Measurements from ENCODE around the gene SRSF7.
"Not testable (repeated sequence)": the region's sequence is repeated elsewhere in the genome, so short reads cannot be mapped to it uniquely, and the experiment has no call there.

The SRSF7 gene

GRCh38 chr2:38740851-38741731, 10.1 kb downstream of the SRSF7 start:
- peak; percentile 31 for TF ChIP-seq CTCF (IDR thresholded peaks at IDR 0.05; ENCODE audit: low read depth, low read length, missing control alignments)

GRCh38 chr2:38739524-38739923, 11.6 kb downstream of the SRSF7 start:
- in situ Hi-C loops (cut with HindIII; ENCODE audit: low pct_ligation_motif_present, low sequenced_read_pairs): loop anchor here (25.0 kb wide), 1 partner anchor 177 kb away; no protein-coding TSS in a partner anchor
- H3K36me3 ChIP-seq (replicated peaks): peaks cover 18% of the 10 kb centered on the region

More at GRCh38 chr2:38740851-38741731, 10.1 kb downstream of the SRSF7 start:
- H3K27ac ChIP-seq: no peak overlapping the region
- no peak for DNase-seq
- no peak overlapping the region for H3K4me3 ChIP-seq (ENCODE audit: low read depth, low read length)
- in situ Hi-C loops (cut with HindIII; ENCODE audit: low pct_ligation_motif_present, low sequenced_read_pairs): loop anchor here (25.0 kb wide), 1 partner anchor 179 kb away; no protein-coding TSS in a partner anchor
- no peaks in the 10 kb centered on the region for H3K27me3 ChIP-seq (replicated peaks)
- peaks cover 33% of the 10 kb centered on the region for H3K36me3 ChIP-seq (replicated peaks)

GRCh38 chr2:38737925-38738324, 13.2 kb downstream of the SRSF7 start:
- in situ Hi-C loops (cut with HindIII; ENCODE audit: low pct_ligation_motif_present, low sequenced_read_pairs): loop anchor here (25.0 kb wide), 1 partner anchor 176 kb away; no protein-coding TSS in a partner anchor
- Histone ChIP-seq H3K27ac (no peak overlapping the region), H3K4me3 (ENCODE audit: low read depth, low read length) (no peak overlapping the region), H3K36me3 (replicated peaks) (peaks cover 5% of the 10 kb centered on the region), H3K27me3 (replicated peaks) (no peaks in the 10 kb centered on the region)
- no peak for DNase-seq
- TF ChIP-seq CTCF (IDR thresholded peaks at IDR 0.05; ENCODE audit: low read depth, low read length, missing control alignments): no peak

More at GRCh38 chr2:38739524-38739923, 11.6 kb downstream of the SRSF7 start:
- H3K27ac ChIP-seq: no peak overlapping the region
- no peak for DNase-seq
- no peak for TF ChIP-seq CTCF (IDR thresholded peaks at IDR 0.05; ENCODE audit: low read depth, low read length, missing control alignments)
- H3K27me3 ChIP-seq (replicated peaks): no peaks in the 10 kb centered on the region
- H3K4me3 ChIP-seq (ENCODE audit: low read depth, low read length): no peak overlapping the region

- not testable (repeated sequence) for H3K27me3 ChIP-seq (replicated peaks); H3K27ac ChIP-seq; H3K36me3 ChIP-seq (replicated peaks); H3K4me3 ChIP-seq (ENCODE audit: low read depth, low read length)
- in situ Hi-C loops (cut with HindIII; ENCODE audit: low pct_ligation_motif_present, low sequenced_read_pairs): loop anchor here (25.0 kb wide), 1 partner anchor 175 kb away; no protein-coding TSS in a partner anchor
- peak; percentile 41 for DNase-seq
Measured at GRCh38 chr2:38737000-38737698, 14.0 kb downstream of the SRSF7 start.

GRCh38 chr2:38735999-38736320, 15.2 kb downstream of the SRSF7 start:
- DNase-seq: no peak
- TF ChIP-seq CTCF (IDR thresholded peaks at IDR 0.05; ENCODE audit: low read depth, low read length, missing control alignments): no peak
- Histone ChIP-seq H3K27me3 (replicated peaks) (no peaks in the 10 kb centered on the region), H3K27ac (no peak overlapping the region), H3K36me3 (replicated peaks) (no peaks in the 10 kb centered on the region), H3K4me3 (ENCODE audit: low read depth, low read length) (no peak overlapping the region)
- in situ Hi-C loops (cut with HindIII; ENCODE audit: low pct_ligation_motif_present, low sequenced_read_pairs): loop anchor here (25.0 kb wide), 1 partner anchor 174 kb away; no protein-coding TSS in a partner anchor
